Left lung (tissue), 10 donors: Measurements from ENCODE around the gene PTMS. TPM values are rescaled to one million over a fixed set of nuclear protein-coding genes. Genes with fewer than 3 reads are reported as not detected.

ENCODE experiments used
- ATAC-seq: fragments of 200-7000 bp; cut with Tn5 transposase; one replicate; pipeline ENCODE4 v1.9.1; 2020; ENCODE audit warnings: moderate library complexity
- DNase-seq, 4 donors: peaks; one replicate each; pipeline ENCODE4 v3.0.0-alpha.2; 2013 to 2020
- H3K27ac ChIP-seq, 2 donors: fragments of 200-600 bp; sonication (generic) in 1 of 2; one replicate each; pipeline versions ENCODE4 v1.5.0 to v1.8.0; 2020 to 2021
- H3K27me3 ChIP-seq, 2 donors: fragments of 200-600 bp; sonication (generic) in 1 of 2; one replicate each; pipeline versions ENCODE4 v1.5.0 to v1.8.0; 2020 to 2021
- H3K36me3 ChIP-seq, 2 donors: fragments of 200-600 bp; sonication (generic) in 1 of 2; one replicate each; pipeline versions ENCODE4 v1.5.0 to v1.8.0; 2020 to 2021
- H3K4me1 ChIP-seq, 2 donors: fragments of 200-600 bp; one replicate each; pipeline ENCODE4 v1.8.0; 2021
- H3K4me3 ChIP-seq, 2 donors: fragments of 200-600 bp; sonication (generic) in 1 of 2; one replicate each; pipeline versions ENCODE4 v1.5.0 to v1.8.0; 2020 to 2021; ENCODE audit warnings: mild to moderate bottlenecking in 1 of 2
- H3K9me3 ChIP-seq, 2 donors: fragments of 200-600 bp; sonication (generic) in 1 of 2; one replicate each; pipeline versions ENCODE4 v1.5.0 to v1.8.0; 2020 to 2021
- CTCF ChIP-seq, 2 donors: fragments of 200-600 bp; sonication (generic) in 1 of 2; IDR thresholded peaks; one replicate each; pipeline versions ENCODE4 v1.5.0 to v1.8.0; 2021; ENCODE audit warnings: antibody characterized with exemption in 2 of 2
- intact Hi-C, 2 donors: fragments of 100-400 bp; cut with DNase I; formaldehyde crosslinking; loops; one replicate each; pipeline versions ENCODE4 v1.11.2 to v1.14.2; 2022
- polyA plus RNA-seq, 6 donors: library from polyadenylated mRNA; unstranded; fragments of 120-200 nt; gene quantifications; one replicate each; pipeline ENCODE4 v1.2.1, GENCODE V29; 2013; ENCODE audit not compliant: insufficient read length in 6 of 6
- total RNA-seq, 2 donors: library from RNA; stranded (reverse); fragmentation: NEBNext Ultra II Directional; extraction: Animal tissue kit (Norgen Biotek cat#: 25700); gene quantifications; one replicate each; pipeline ENCODE4 v1.2.1, GENCODE V29; 2021
- donor health status: DM: no; HTN: yes; CAD: no.
- donor health status: DM: no; HTN: no; CAD: no.

The PTMS gene
- total and polyA plus RNA-seq, 8 donors, result 276 to 843 (median 669) TPM

DNA sequence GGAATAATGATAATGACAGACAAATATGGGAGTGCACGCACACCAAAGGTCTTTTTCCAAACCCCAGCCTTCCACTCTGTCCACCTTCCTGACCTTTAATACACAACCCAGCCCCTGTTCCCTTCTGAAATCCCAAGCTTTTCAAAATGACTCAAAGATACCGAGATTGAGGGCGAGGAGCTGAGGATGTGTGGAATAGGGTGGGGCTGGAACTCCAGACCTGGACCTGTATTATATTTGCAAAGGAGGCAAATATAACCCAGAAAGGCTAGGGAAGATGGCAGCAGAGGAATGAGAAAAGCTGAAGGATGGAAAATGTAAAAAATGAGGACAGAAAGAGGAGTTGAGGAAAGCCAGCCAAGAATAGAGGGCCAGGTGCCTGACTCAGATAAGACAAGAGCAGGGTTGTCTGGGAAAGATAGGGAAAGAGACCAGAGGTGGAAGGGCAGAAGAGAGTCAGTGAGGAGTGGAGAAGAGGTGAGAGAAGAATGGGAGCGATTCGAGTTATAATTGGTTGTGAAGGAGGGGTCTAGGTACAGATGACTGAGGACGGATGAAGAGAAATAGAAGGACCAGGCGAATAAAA is 1.0 kb upstream of the PTMS start:
- Histone ChIP-seq H3K9me3 (no peaks in the 10 kb centered on the region), H3K4me1 (peaks cover 28 to 59% of the 10 kb centered on the region in 2 donors), H3K4me3 (peak overlapping the region; percentile 79 to 83), H3K27me3 (peaks cover 0 to 43% of the 10 kb centered on the region in 2 donors), H3K36me3 (peaks cover 0 to 6% of the 10 kb centered on the region in 2 donors), H3K27ac (peak overlapping the region; percentile 81 to 95)
- no peak for ATAC-seq
- no peak for TF ChIP-seq CTCF (IDR thresholded peaks at IDR 0.05)
- intact Hi-C loops, result no loop called here
- DNase-seq, result no peak

GRCh38 chr12:6766651-6767349 is 637 bp downstream of the PTMS start:
- Histone ChIP-seq H3K36me3 (peaks cover 0 to 19% of the 10 kb centered on the region in 2 donors), H3K9me3 (no peaks in the 10 kb centered on the region), H3K27me3 (peaks cover 0 to 44% of the 10 kb centered on the region in 2 donors), H3K27ac (peak overlapping the region; percentile 81 to 95), H3K4me1 (peaks cover 34 to 74% of the 10 kb centered on the region in 2 donors), H3K4me3 (peak overlapping the region; percentile 79 to 83)
- intact Hi-C loops, result no loop called here
- TF ChIP-seq CTCF (IDR thresholded peaks at IDR 0.05), result peak; percentile 48 to 63
- DNase-seq (peak in 3 of 4 donors; percentile 86 to 97 (median 87)), ATAC-seq (peak; percentile 66)

GRCh38 chr12:6767353-6768319 is 1.5 kb downstream of the PTMS start:
- intact Hi-C loops, result no loop called here
- no peak for ATAC-seq
- H3K27ac ChIP-seq, result peak overlapping the region; percentile 81 to 95
- H3K4me1 ChIP-seq, result peaks cover 35 to 83% of the 10 kb centered on the region in 2 donors
- no peak for DNase-seq
- no peak for TF ChIP-seq CTCF (IDR thresholded peaks at IDR 0.05)
- H3K9me3 ChIP-seq, result no peaks in the 10 kb centered on the region
- peaks cover 0 to 53% of the 10 kb centered on the region in 2 donors for H3K27me3 ChIP-seq
- H3K36me3 ChIP-seq, result peaks cover 0 to 19% of the 10 kb centered on the region in 2 donors
- peak overlapping the region; percentile 79 to 83 for H3K4me3 ChIP-seq

DNA sequence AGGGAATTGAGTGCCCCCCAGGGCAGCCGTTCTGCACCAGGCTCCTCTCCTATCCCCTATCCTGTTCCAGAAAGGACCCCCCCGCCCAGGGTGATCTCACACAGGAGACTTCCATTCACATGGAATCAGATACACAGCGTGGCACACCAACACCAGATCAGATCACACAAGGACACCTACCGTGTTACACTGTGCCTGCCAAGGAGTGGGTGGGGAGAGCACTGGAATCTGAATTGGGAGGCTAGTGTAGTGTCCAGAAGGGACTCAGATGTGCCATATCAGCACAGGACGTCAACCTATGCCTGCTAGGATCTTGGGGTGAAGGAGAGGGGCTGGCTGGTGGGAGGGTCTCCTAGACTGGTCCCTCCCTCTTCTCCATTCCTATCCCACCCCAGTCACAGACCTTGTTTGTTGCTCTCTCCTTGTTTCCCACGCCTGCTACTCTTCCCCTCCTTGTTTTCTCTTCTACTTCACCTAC is 2.3 kb downstream of the PTMS start:
- no peak for TF ChIP-seq CTCF (IDR thresholded peaks at IDR 0.05)
- no peak for ATAC-seq
- H3K27me3 ChIP-seq, result peaks cover 0 to 58% of the 10 kb centered on the region in 2 donors
- DNase-seq, result no peak
- peaks cover 32 to 85% of the 10 kb centered on the region in 2 donors for H3K4me1 ChIP-seq
- peak overlapping the region; percentile 79 to 83 for H3K4me3 ChIP-seq
- H3K9me3 ChIP-seq, result no peaks in the 10 kb centered on the region
- H3K27ac ChIP-seq, result peak overlapping the region; percentile 5 to 21
- intact Hi-C loops, result no loop called here
- H3K36me3 ChIP-seq, result peaks cover 0 to 19% of the 10 kb centered on the region in 2 donors
